GM18867 (cell line): Measurements from ENCODE around the gene HLA-G.

Source experiments
- ATAC-seq: cut with Tn5 transposase; IDR thresholded peaks from one replicate; pipeline ENCODE4 v1.9.1; 2021; ENCODE audit warnings: mild to moderate bottlenecking, moderate library complexity; ENCODE audit not compliant: unreplicated experiment

The HLA-G gene

GRCh38 chr6:29815118-29815750 lies 12.4 kb upstream of the HLA-G start:
- ATAC-seq: no peak

GRCh38 chr6:29816030-29816429 lies 11.6 kb upstream of the HLA-G start:
- ATAC-seq: no peak

- no peak for ATAC-seq
Observed at GRCh38 chr6:29818892-29819291, 8.7 kb upstream of the HLA-G start.

GRCh38 chr6:29824144-29824543 lies 3.5 kb upstream of the HLA-G start:
- no peak for ATAC-seq

GRCh38 chr6:29825848-29826247 lies 1.8 kb upstream of the HLA-G start:
- no peak for ATAC-seq

- no peak for ATAC-seq
Observed at GRCh38 chr6:29826271-29826670, 1.4 kb upstream of the HLA-G start.

- ATAC-seq: no peak
Observed at GRCh38 chr6:29828471-29828797, 809 bp downstream of the HLA-G start.

- ATAC-seq: no peak
Observed at GRCh38 chr6:29829766-29830165, 2.1 kb downstream of the HLA-G start.

GRCh38 chr6:29830409-29830808 lies 2.8 kb downstream of the HLA-G start:
- ATAC-seq: no peak

- no peak for ATAC-seq
Observed at GRCh38 chr6:29831776-29832175, 4.2 kb downstream of the HLA-G start.

GRCh38 chr6:29834564-29835436 lies 7.2 kb downstream of the HLA-G start:
- no peak for ATAC-seq

- ATAC-seq: no peak
Observed at GRCh38 chr6:29839917-29840316, 12.3 kb downstream of the HLA-G start.

- ATAC-seq: no peak
Observed at GRCh38 chr6:29841030-29841429, 13.4 kb downstream of the HLA-G start.

GRCh38 chr6:29845405-29846006 lies 17.9 kb downstream of the HLA-G start:
- no peak for ATAC-seq

- ATAC-seq: peak; percentile 39
Observed at GRCh38 chr6:29847871-29848630, 20.4 kb downstream of the HLA-G start.

- ATAC-seq: no peak
Observed at GRCh38 chr6:29850011-29850553, 22.5 kb downstream of the HLA-G start.

- ATAC-seq: no peak
Observed at GRCh38 chr6:29851190-29851589, 23.6 kb downstream of the HLA-G start.

GRCh38 chr6:29853245-29853644 lies 25.6 kb downstream of the HLA-G start:
- ATAC-seq: no peak

GRCh38 chr6:29858006-29858405 lies 30.4 kb downstream of the HLA-G start:
- ATAC-seq: no peak

- ATAC-seq: no peak
Observed at GRCh38 chr6:29861521-29862255, 34.1 kb downstream of the HLA-G start.
